Bronchial epithelial cell (primary cell): ENCODE results near the gene ZNF428. TPM values are rescaled to one million over a fixed set of nuclear protein-coding genes. Genes with fewer than 3 reads are reported as not detected.

Source experiments
- DNase-seq: peaks from one replicate; pipeline ENCODE4 v3.0.0-alpha.2; 2010; ENCODE audit warnings: low read depth
- FAIRE-seq: peaks from 2 replicates; lab custom pipeline; 2011; peaks lifted over from hg19 to GRCh38; lab: Jason Lieb, UNC
- H3K27me3 ChIP-seq: 2 replicates; pipeline ENCODE4 v1.5.1; 2011; ENCODE audit warnings: low read length; ENCODE audit not compliant: control insufficient read depth, insufficient read depth
- H3K36me3 ChIP-seq: 2 replicates; pipeline ENCODE4 v1.5.1; 2011; ENCODE audit warnings: low read length; ENCODE audit not compliant: control insufficient read depth, insufficient read depth
- H3K4me3 ChIP-seq: 2 replicates; pipeline ENCODE4 v1.5.1; 2011; ENCODE audit warnings: mild to moderate bottlenecking, low read depth, low read length, control low read depth
- CTCF ChIP-seq: IDR thresholded peaks from 2 replicates; pipeline ENCODE4 v1.5.1; 2011; ENCODE audit warnings: mild to moderate bottlenecking, moderate library complexity, low read length, control low read depth, inconsistent platforms; ENCODE audit not compliant: insufficient read depth, severe bottlenecking
- total RNA-seq: library from RNA; depleted of rRNA; stranded (reverse); fragments of >200 nt; gene quantifications from 2 replicates; pipeline ENCODE4 v1.2.1, GENCODE V29; 2014

The ZNF428 gene
- total RNA-seq, 1 donor from 2014 or later: 14.5 TPM

- H3K36me3 ChIP-seq: peaks cover 1% of the 10 kb centered on the region
- no peaks in the 10 kb centered on the region for H3K27me3 ChIP-seq
- peak; percentile 3 for TF ChIP-seq CTCF
- FAIRE-seq: peak; percentile 18
- no peak for DNase-seq
- no peak overlapping the region for H3K4me3 ChIP-seq
Observed at GRCh38 chr19:43560687-43561086, 58.7 kb downstream of the ZNF428 start.

Other genes starting within 250 kb of the ZNF428 start
- gene TEX101, start 204.7 kb downstream of the ZNF428 start, total RNA-seq: 0.26 TPM in 1 of 2 replicates, not detected in the other
- 6.6 and 87.9 TPM in 2 replicates for gene LYPD3, start 154.0 kb downstream of the ZNF428 start, total RNA-seq
- 7.9 and 32.3 TPM in 2 replicates for gene PHLDB3, start 114.9 kb downstream of the ZNF428 start, total RNA-seq
- 179 and 183 TPM in 2 replicates for gene ETHE1, start 92.4 kb downstream of the ZNF428 start, total RNA-seq
- not detected in 2 replicates for gene ZNF575, start 86.4 kb downstream of the ZNF428 start, total RNA-seq
- 8.3 and 10.5 TPM in 2 replicates for gene XRCC1, start 44.1 kb downstream of the ZNF428 start, total RNA-seq
- gene PINLYP, start 43.8 kb downstream of the ZNF428 start, total RNA-seq: 0.53 and 0.64 TPM in 2 replicates
- gene IRGQ, start 23.5 kb downstream of the ZNF428 start, total RNA-seq: 15.9 and 19.5 TPM in 2 replicates
- gene ZNF576, start 23.0 kb downstream of the ZNF428 start, total RNA-seq: 9.5 and 10.5 TPM in 2 replicates
- gene SRRM5, start 7.5 kb downstream of the ZNF428 start, total RNA-seq: not detected in 2 replicates
- gene CADM4, start 20.2 kb upstream of the ZNF428 start, total RNA-seq: 13.4 and 19.1 TPM in 2 replicates
- 16.6 and 27.1 TPM in 2 replicates for gene PLAUR, start 50.5 kb upstream of the ZNF428 start, total RNA-seq
- not detected in 2 replicates for gene IRGC, start 96.4 kb upstream of the ZNF428 start, total RNA-seq
- gene SMG9, start 135.3 kb upstream of the ZNF428 start, total RNA-seq: 4.0 and 4.7 TPM in 2 replicates
- 0.26 and 9.7 TPM in 2 replicates for gene KCNN4, start 161.3 kb upstream of the ZNF428 start, total RNA-seq
- gene LYPD5, start 182.8 kb upstream of the ZNF428 start, total RNA-seq: 0.38 and 0.53 TPM in 2 replicates
- gene ZNF283, start 207.7 kb upstream of the ZNF428 start, total RNA-seq: 9.1 and 12.4 TPM in 2 replicates